ENCODE measurements around the gene PHOX2B.
"Not testable (repeated sequence)": the region's sequence is repeated elsewhere in the genome, so short reads cannot be mapped to it uniquely, and the experiment has no call there.

Gene PHOX2B

GRCh38 chr4:41747230-41748055, 1.1 kb downstream of the PHOX2B start:
- DNase-seq, result no peak

GRCh38 chr4:41746440-41747229, 1.9 kb downstream of the PHOX2B start:
- DNase-seq, result no peak

- DNase-seq, result no peak
Observed at GRCh38 chr4:41746025-41746439, 2.5 kb downstream of the PHOX2B start.

GRCh38 chr4:41745292-41746024, 3.1 kb downstream of the PHOX2B start:
- no peak for DNase-seq

- DNase-seq, result no peak
Observed at GRCh38 chr4:41744572-41745291, 3.8 kb downstream of the PHOX2B start.

- DNase-seq, result no peak
Observed at GRCh38 chr4:41741354-41741753, 7.2 kb downstream of the PHOX2B start.

- not testable (repeated sequence) for DNase-seq
Observed at GRCh38 chr4:41737491-41737890, 11.0 kb downstream of the PHOX2B start.

GRCh38 chr4:41734371-41734770, 14.2 kb downstream of the PHOX2B start:
- DNase-seq, result no peak

GRCh38 chr4:41731569-41732126, 16.9 kb downstream of the PHOX2B start:
- DNase-seq, result no peak

GRCh38 chr4:41728573-41728913, 20.0 kb downstream of the PHOX2B start:
- no peak for DNase-seq

- no peak for DNase-seq
Observed at GRCh38 chr4:41727861-41728572, 20.5 kb downstream of the PHOX2B start.

- DNase-seq, result no peak
Observed at GRCh38 chr4:41725254-41725653, 23.3 kb downstream of the PHOX2B start.

GRCh38 chr4:41723286-41723685, 25.2 kb downstream of the PHOX2B start:
- no peak for DNase-seq

- DNase-seq, result no peak
Observed at GRCh38 chr4:41722181-41722580, 26.3 kb downstream of the PHOX2B start.

- DNase-seq, result no peak
Observed at GRCh38 chr4:41719417-41719816, 29.1 kb downstream of the PHOX2B start.

- no peak for DNase-seq
Observed at GRCh38 chr4:41718907-41719306, 29.6 kb downstream of the PHOX2B start.

GRCh38 chr4:41715155-41715554, 33.4 kb downstream of the PHOX2B start:
- DNase-seq, result no peak

GRCh38 chr4:41714364-41715000, 34.0 kb downstream of the PHOX2B start:
- no peak for DNase-seq

- no peak for DNase-seq
Observed at GRCh38 chr4:41713768-41714167, 34.8 kb downstream of the PHOX2B start.

- no peak for DNase-seq
Observed at GRCh38 chr4:41712425-41712824, 36.1 kb downstream of the PHOX2B start.

GRCh38 chr4:41711654-41712053, 36.9 kb downstream of the PHOX2B start:
- DNase-seq, result not testable (repeated sequence)
